GM12878 (cell line): ENCODE results near the gene CYP1A2. TPM values are rescaled to one million over a fixed set of nuclear protein-coding genes. Genes with fewer than 3 reads are reported as not detected.

ENCODE experiments used
- ATAC-seq: fragments of 200-7000 bp; cut with Tn5 transposase; 3 replicates; pipeline ENCODE4 v1.9.1; 2020; ENCODE audit warnings: mild to moderate bottlenecking, moderate library complexity
- Bru-seq: library from RNA; stranded (reverse); fragments of 400-500 nt; gene quantifications from one replicate; lab custom pipeline; 2021; lab: Mats Ljungman, UMichigan
- BruChase-seq, 2 experiments: library from RNA; stranded (reverse); fragments of 400-500 nt; gene quantifications; one replicate each; lab custom pipeline; 2021; lab: Mats Ljungman, UMichigan
- BruUV-seq: library from RNA; stranded (reverse); fragments of 400-500 nt; replicated peaks from 2 replicates; lab custom pipeline; 2021; lab: Mats Ljungman, UMichigan
- CTCF ChIA-PET: fragments of 300-600 bp; sonication (Branson Sonifier 250); formaldehyde crosslinking; extraction: SDS; loops from one replicate; lab custom pipeline; 2021; ENCODE audit warnings: inconsistent platforms; lab: Yijun Ruan, JAX
- POLR2A ChIA-PET: fragments of 350-600 bp; formaldehyde crosslinking; extraction: SDS; loops from one replicate; lab custom pipeline; 2021; ENCODE audit warnings: inconsistent platforms; lab: Charles Lee
- RAD21 ChIA-PET: fragments of 300-600 bp; sonication (Branson Sonifier 250); formaldehyde crosslinking; loops from one replicate; lab custom pipeline; 2023; ENCODE audit warnings: antibody characterized with exemption; ENCODE audit not compliant: unreplicated experiment; lab: Charles Lee
- SMC1A ChIA-PET: fragments of 300-600 bp; sonication (Branson Sonifier 250); formaldehyde crosslinking; loops from one replicate; lab custom pipeline; 2023; ENCODE audit not compliant: unreplicated experiment, uncharacterized antibody; lab: Charles Lee
- DNase-seq: peaks from one replicate; pipeline ENCODE4 v3.0.0-alpha.2; 2011; ENCODE audit warnings: low read depth, low spot score
- FAIRE-seq: peaks from 3 replicates; lab custom pipeline; 2011; peaks lifted over from hg19 to GRCh38; lab: Jason Lieb, UNC
- H2AFZ ChIP-seq: 2 replicates; pipeline ENCODE4 v1.6.0; 2011; ENCODE audit warnings: low read depth, low read length, control low read depth; ENCODE audit not compliant: control insufficient read depth
- H3K27ac ChIP-seq: 2 replicates; pipeline ENCODE4 v1.5.1; 2011; ENCODE audit warnings: control low read depth; ENCODE audit not compliant: control insufficient read depth, insufficient read depth
- H3K27me3 ChIP-seq, 2 experiments: replicated peaks in 1 of 2; 2 replicates each; pipeline versions ENCODE4 v1.6.0 to v1.6.1; 2011; ENCODE audit warnings: low read length in 1 of 2; ENCODE audit not compliant: control insufficient read depth in 2 of 2, insufficient read depth in 2 of 2
- H3K36me3 ChIP-seq, 2 experiments: 2 replicates each; pipeline ENCODE4 v1.5.1; 2011; ENCODE audit warnings: low read length in 1 of 2; ENCODE audit not compliant: control insufficient read depth in 2 of 2, insufficient read depth in 2 of 2
- H3K4me1 ChIP-seq: 2 replicates; pipeline ENCODE4 v1.6.1; 2011; ENCODE audit warnings: mild to moderate bottlenecking, low read length, moderate library complexity, mixed read lengths; ENCODE audit not compliant: control insufficient read depth, insufficient read depth
- H3K4me2 ChIP-seq: 2 replicates; pipeline ENCODE4 v1.6.0; 2011; ENCODE audit warnings: control low read depth; ENCODE audit not compliant: control insufficient read depth, insufficient read depth
- H3K4me3 ChIP-seq: fragments of 200-600 bp; sonication (generic); 2 replicates; pipeline ENCODE4 v1.5.1; 2016
- H3K79me2 ChIP-seq: 2 replicates; pipeline ENCODE4 v1.6.0; 2011; ENCODE audit warnings: low read length; ENCODE audit not compliant: control insufficient read depth, insufficient read depth
- H3K9ac ChIP-seq: 2 replicates; pipeline ENCODE4 v1.8.0; 2011; ENCODE audit warnings: low read length, control low read depth, mixed read lengths; ENCODE audit not compliant: control insufficient read depth, insufficient read depth
- H3K9me3 ChIP-seq: replicated peaks from 3 replicates; pipeline ENCODE4 v1.5.1; 2011; ENCODE audit warnings: mild to moderate bottlenecking, low read length; ENCODE audit not compliant: control insufficient read depth, insufficient read depth
- H4K20me1 ChIP-seq: 2 replicates; pipeline ENCODE4 v1.6.0; 2011; ENCODE audit not compliant: control insufficient read depth, insufficient read depth
- ASH2L ChIP-seq: fragments of 300-600, 200-600 bp; sonication (generic); IDR thresholded peaks from 2 replicates; pipeline ENCODE4 v1.6.1; 2017; ENCODE audit warnings: low read depth, mild to moderate bottlenecking, borderline replicate concordance
- BCLAF1 ChIP-seq: fragments of 450-650 bp; IDR thresholded peaks from 2 replicates; pipeline ENCODE4 v1.6.1; 2017; ENCODE audit warnings: antibody characterized with exemption, mild to moderate bottlenecking, moderate library complexity
- EED ChIP-seq: sonication (generic); IDR thresholded peaks from 2 replicates; pipeline ENCODE4 v1.6.1; 2016; ENCODE audit warnings: antibody characterized with exemption, low read depth
- FOS ChIP-seq: IDR thresholded peaks from 3 replicates; pipeline ENCODE4 v1.6.1; 2011; ENCODE audit warnings: borderline replicate concordance; ENCODE audit not compliant: insufficient read length; ENCODE audit errors: extremely low read depth
- MEF2B ChIP-seq: fragments of 450-650 bp; IDR thresholded peaks from 2 replicates; pipeline ENCODE4 v1.6.1; 2018; ENCODE audit warnings: mild to moderate bottlenecking, moderate library complexity; ENCODE audit not compliant: partially characterized antibody, poor library complexity, severe bottlenecking
- NFIC ChIP-seq: IDR thresholded peaks from 2 replicates; pipeline ENCODE4 v1.6.1; 2012; ENCODE audit warnings: low read depth, mild to moderate bottlenecking, inconsistent platforms, low read length, moderate library complexity
- NFYB ChIP-seq: IDR thresholded peaks from 2 replicates; pipeline ENCODE4 v1.6.1; 2011; ENCODE audit warnings: low read depth, mild to moderate bottlenecking, low read length, improper control_type of control experiment, moderate library complexity; ENCODE audit not compliant: insufficient read depth
- PKNOX1 ChIP-seq: fragments of 450-650 bp; IDR thresholded peaks from 2 replicates; pipeline ENCODE4 v1.6.1; 2016; ENCODE audit warnings: mild to moderate bottlenecking
- POU2F2 ChIP-seq: IDR thresholded peaks from 3 replicates; pipeline ENCODE4 v1.6.1; 2011; ENCODE audit warnings: low read depth, mild to moderate bottlenecking, low read length, borderline replicate concordance
- RFX5 ChIP-seq: IDR thresholded peaks from 2 replicates; pipeline ENCODE4 v1.6.1; 2011; ENCODE audit warnings: low read depth, low read length, improper control_type of control experiment
- SUZ12 ChIP-seq: fragments of 200-600 bp; sonication (generic); IDR thresholded peaks from one replicate; pipeline ENCODE4 v1.6.1; 2018; ENCODE audit warnings: antibody characterized with exemption, mild to moderate bottlenecking; ENCODE audit not compliant: unreplicated experiment
- TARDBP ChIP-seq: IDR thresholded peaks from 2 replicates; pipeline ENCODE4 v1.6.1; 2016; ENCODE audit warnings: borderline replicate concordance
- WGBS: methylation state at CpG from one replicate; pipeline ENCODE4 v1.1.6; 2016; ENCODE audit warnings: low lambda C conversion rate; ENCODE audit not compliant: insufficient replicate concordance, insufficient coverage; ENCODE audit errors: missing lambda C conversion rate; 5-methylcytosine and 5-hydroxymethylcytosine counted together
- in situ Hi-C: fragments of 300-500 bp; cut with MboI; formaldehyde crosslinking; loops from 9 replicates; pipeline ENCODE4 v1.14.3; 2018; ENCODE audit warnings: mixed read lengths
- intact Hi-C: fragments of 100-400 bp; cut with micrococcal nuclease; formaldehyde crosslinking; loops from one replicate; pipeline ENCODE4 v1.14.2; 2022; ENCODE audit not compliant: unreplicated experiment
- long read RNA-seq, 2 experiments: library from polyadenylated mRNA; unstranded; transcript quantifications; one replicate each; pipeline ENCODE4 v2.0.0, GENCODE V29; 2019 to 2020
- polyA minus RNA-seq, 3 experiments: library from RNA; depleted of rRNA, polyadenylated mRNA; stranded (reverse); fragments of >200 nt; gene quantifications; 2 replicates each; pipeline ENCODE4 v1.2.3, GENCODE V29; 2011
- polyA plus RNA-seq, 11 experiments: library from polyadenylated mRNA; depleted of rRNA in 4 of 11; unstranded in 6 of 11; stranded (reverse) in 5 of 11; fragments of >200 nt; fragmentation: Nextera tagmentation in 4 of 11; fragmentation: Illumina TruSeq in 1 of 11; extraction: Ambion mirVana in 4 of 11; extraction: Trizol in 1 of 11; gene quantifications; 1 replicate in 1 of 11; 2 replicates in 10 of 11; pipeline versions ENCODE4 v1.2.1 to v1.2.3, GENCODE V29; 2011 to 2016; ENCODE audit warnings: inconsistent platforms in 2 of 11, missing spikeins in 2 of 11, low read depth in 1 of 11
- total RNA-seq, 4 experiments: library from RNA; depleted of rRNA in 3 of 4; stranded (reverse); fragments of >200 nt in 3 of 4; fragmentation: Illumina TruSeq in 1 of 4; extraction: Trizol in 1 of 4; gene quantifications; 2 replicates each; pipeline versions ENCODE4 v1.2.1 to v1.2.3, GENCODE V29; 2013 to 2021
- TF ChIP-seq, protein P1 (sequence below): IDR thresholded peaks from 2 replicates; pipeline ENCODE4 v1.6.1; 2012; ENCODE audit warnings: mild to moderate bottlenecking, low read depth, low read length

Gene CYP1A2
- total RNA-seq (2013; cell fraction: nucleolus; rRNA removed), result not detected in 2 replicates
- total RNA-seq (2014; rRNA removed) (not detected in 2 replicates), total RNA-seq (2014; rRNA removed; fragmentation: Illumina TruSeq; extraction: Trizol) (not detected in 2 replicates), total RNA-seq (2021) (not detected in 2 replicates), polyA plus RNA-seq (2011; rRNA removed) (0.03 TPM in 1 of 2 replicates, not detected in the other), polyA plus RNA-seq (2014; fragmentation: Illumina TruSeq; extraction: Trizol) (not detected in 2 replicates), polyA plus RNA-seq (2014; fragmentation: Nextera tagmentation; extraction: Ambion mirVana) (not detected), polyA plus RNA-seq (2014; rRNA removed) (not detected in 2 replicates), polyA plus RNA-seq (2016; fragmentation: Nextera tagmentation; extraction: Ambion mirVana) (under 1 TPM; 0.05 to 0.09 TPM), polyA minus RNA-seq (2011; rRNA and poly(A)+ RNA removed) (not detected in 2 replicates), Bru-seq, nascent RNA (not detected), BruChase-seq, experiment 1, labeled RNA remaining after a 6-hour chase (not detected), BruChase-seq, experiment 2, labeled RNA remaining after a 2-hour chase (not detected)
- polyA plus RNA-seq (2011; ENCODE audit: low read depth), result not detected
- polyA plus RNA-seq (2011; cell fraction: cytosol; rRNA removed), result not detected in 2 replicates
- polyA plus RNA-seq (2011; cell fraction: nucleus; rRNA removed), result not detected in 2 replicates
- not detected in 2 replicates for polyA plus RNA-seq (2012)
- not detected in 2 replicates for polyA minus RNA-seq (2011; cell fraction: cytosol; rRNA and poly(A)+ RNA removed)
- not detected in 2 replicates for polyA minus RNA-seq (2011; cell fraction: nucleus; rRNA and poly(A)+ RNA removed)
- long read RNA-seq, experiment 1, result 0 reads
- long read RNA-seq, experiment 2, result 0 reads

DNA sequence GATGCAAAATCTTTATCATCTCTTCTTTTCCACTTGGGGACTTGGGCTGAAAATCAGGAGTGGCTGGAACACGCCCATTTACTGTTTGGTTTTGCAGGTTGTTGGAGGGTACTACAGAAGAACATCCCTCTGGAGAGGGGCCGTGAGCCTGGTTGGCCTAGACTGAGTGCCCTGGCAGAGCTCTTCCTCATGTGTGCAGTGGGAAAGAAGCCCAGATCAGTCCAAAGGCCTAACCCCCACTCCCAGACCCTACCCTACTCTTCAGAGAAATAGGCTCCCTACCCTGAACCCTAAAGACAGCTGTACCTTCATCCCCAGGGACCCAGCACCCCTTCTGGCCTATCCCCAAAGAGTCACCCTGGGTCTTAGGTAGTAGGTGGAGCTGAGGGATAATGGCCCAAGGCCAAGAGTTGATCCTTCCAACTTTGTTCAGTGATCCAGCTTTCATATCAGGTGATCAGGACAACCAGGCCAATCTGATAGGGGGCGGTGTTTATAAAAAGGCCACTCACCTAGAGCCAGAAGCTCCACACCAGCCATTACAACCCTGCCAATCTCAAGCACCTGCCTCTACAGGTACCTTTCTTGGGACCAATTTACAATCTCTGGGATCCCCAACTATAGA is at the start of gene CYP1A2:
TSS of gene CYP1A2 (plus strand) at position 524 of the 625 bp plus-strand sequence. CDS start 894 bp downstream, outside the sequence.
- no peak for FAIRE-seq
- 40% methylated on average over 3 of the region's 3 CpGs for WGBS
- POLR2A ChIA-PET, result interaction anchor here (0.6 kb wide), 1 partner anchor 309 kb away, joined by 3 read pairs; no protein-coding TSS in a partner anchor
- H3K27ac ChIP-seq, result no peak within 1 kb of the TSS
- H3K4me3 ChIP-seq, result no peak within 1 kb of the TSS
- BruUV-seq, result no TSS peak
- no peaks in the 10 kb centered on the region for H3K9me3 ChIP-seq
- in situ Hi-C loops (no loop called here), intact Hi-C loops (no loop called here)
- H3K27me3 ChIP-seq, result no peaks in the 10 kb centered on the region
- H3K9ac ChIP-seq, result no peak within 1 kb of the TSS
- no peaks in the 10 kb centered on the region for H3K36me3 ChIP-seq
- no peak for DNase-seq
- CTCF ChIA-PET, result no interaction called here
- H3K79me2 ChIP-seq, result no peaks in the 10 kb centered on the region
- no peak within 1 kb of the TSS for H2AFZ ChIP-seq
- H3K4me1 ChIP-seq, result no peaks in the 10 kb centered on the region
- RAD21 ChIA-PET, result no interaction called here
- SMC1A ChIA-PET, result no interaction called here
- H3K4me2 ChIP-seq, result no peak within 1 kb of the TSS
- ATAC-seq, result no peak
- no peaks in the 10 kb centered on the region for H4K20me1 ChIP-seq
- TF ChIP-seq, protein P1, sequence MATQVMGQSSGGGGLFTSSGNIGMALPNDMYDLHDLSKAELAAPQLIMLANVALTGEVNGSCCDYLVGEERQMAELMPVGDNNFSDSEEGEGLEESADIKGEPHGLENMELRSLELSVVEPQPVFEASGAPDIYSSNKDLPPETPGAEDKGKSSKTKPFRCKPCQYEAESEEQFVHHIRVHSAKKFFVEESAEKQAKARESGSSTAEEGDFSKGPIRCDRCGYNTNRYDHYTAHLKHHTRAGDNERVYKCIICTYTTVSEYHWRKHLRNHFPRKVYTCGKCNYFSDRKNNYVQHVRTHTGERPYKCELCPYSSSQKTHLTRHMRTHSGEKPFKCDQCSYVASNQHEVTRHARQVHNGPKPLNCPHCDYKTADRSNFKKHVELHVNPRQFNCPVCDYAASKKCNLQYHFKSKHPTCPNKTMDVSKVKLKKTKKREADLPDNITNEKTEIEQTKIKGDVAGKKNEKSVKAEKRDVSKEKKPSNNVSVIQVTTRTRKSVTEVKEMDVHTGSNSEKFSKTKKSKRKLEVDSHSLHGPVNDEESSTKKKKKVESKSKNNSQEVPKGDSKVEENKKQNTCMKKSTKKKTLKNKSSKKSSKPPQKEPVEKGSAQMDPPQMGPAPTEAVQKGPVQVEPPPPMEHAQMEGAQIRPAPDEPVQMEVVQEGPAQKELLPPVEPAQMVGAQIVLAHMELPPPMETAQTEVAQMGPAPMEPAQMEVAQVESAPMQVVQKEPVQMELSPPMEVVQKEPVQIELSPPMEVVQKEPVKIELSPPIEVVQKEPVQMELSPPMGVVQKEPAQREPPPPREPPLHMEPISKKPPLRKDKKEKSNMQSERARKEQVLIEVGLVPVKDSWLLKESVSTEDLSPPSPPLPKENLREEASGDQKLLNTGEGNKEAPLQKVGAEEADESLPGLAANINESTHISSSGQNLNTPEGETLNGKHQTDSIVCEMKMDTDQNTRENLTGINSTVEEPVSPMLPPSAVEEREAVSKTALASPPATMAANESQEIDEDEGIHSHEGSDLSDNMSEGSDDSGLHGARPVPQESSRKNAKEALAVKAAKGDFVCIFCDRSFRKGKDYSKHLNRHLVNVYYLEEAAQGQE, result no peak
- TF ChIP-seq NFIC, result no peak
- no peak for TF ChIP-seq RFX5
- no peak for TF ChIP-seq NFYB
- TF ChIP-seq MEF2B, result no peak
- no peak for TF ChIP-seq TARDBP
- TF ChIP-seq POU2F2, result no peak
- no peak for TF ChIP-seq EED
- no peak for TF ChIP-seq ASH2L
- TF ChIP-seq SUZ12, result no peak
- TF ChIP-seq PKNOX1, result no peak
- no peak for TF ChIP-seq BCLAF1
- TF ChIP-seq FOS, result no peak
